Activated CD4-positive, alpha-beta T cell treated with anti-CD3 and anti-CD28 coated beads, Interleukin-2, amount 10 ng/mL, durations not matched to agents 24 days and 14 days (primary cell): ENCODE measurements around the gene CCDC7. TPM values are rescaled to one million over a fixed set of nuclear protein-coding genes. Genes with fewer than 3 reads are reported as not detected.
"Not testable (repeated sequence)": the region's sequence is repeated elsewhere in the genome, so short reads cannot be mapped to it uniquely, and the experiment has no call there.

Experiments
- DNase-seq: peaks from one replicate; pipeline ENCODE4 v3.0.0; 2022
- H3K27ac Mint-ChIP-seq: one replicate; pipeline ENCODE4 v1.8.0; 2022; ENCODE audit warnings: mild to moderate bottlenecking, mixed read lengths
- H3K27me3 Mint-ChIP-seq: one replicate; pipeline ENCODE4 v1.8.0; 2022; ENCODE audit warnings: mixed read lengths
- H3K36me3 Mint-ChIP-seq: one replicate; pipeline ENCODE4 v1.8.0; 2022; ENCODE audit warnings: low read depth, mild to moderate bottlenecking, mixed read lengths
- H3K4me1 Mint-ChIP-seq: one replicate; pipeline ENCODE4 v1.8.0; 2021; ENCODE audit warnings: mixed read lengths
- H3K4me3 Mint-ChIP-seq: one replicate; pipeline ENCODE4 v1.8.0; 2022; ENCODE audit warnings: mild to moderate bottlenecking, moderate library complexity, mixed read lengths
- H3K9me3 Mint-ChIP-seq: one replicate; pipeline ENCODE4 v1.8.0; 2021; ENCODE audit warnings: mixed read lengths
- intact Hi-C: fragments of 100-400 bp; cut with micrococcal nuclease; formaldehyde crosslinking; loops from one replicate; pipeline ENCODE4 v1.15.1; 2023
- total RNA-seq: library from RNA; stranded (reverse); gene quantifications from 2 replicates; pipeline ENCODE4 v1.2.3, GENCODE V29; 2022

The CCDC7 gene
- total RNA-seq, 1 donor from 2014 or later, result 13.6 TPM

DNA sequence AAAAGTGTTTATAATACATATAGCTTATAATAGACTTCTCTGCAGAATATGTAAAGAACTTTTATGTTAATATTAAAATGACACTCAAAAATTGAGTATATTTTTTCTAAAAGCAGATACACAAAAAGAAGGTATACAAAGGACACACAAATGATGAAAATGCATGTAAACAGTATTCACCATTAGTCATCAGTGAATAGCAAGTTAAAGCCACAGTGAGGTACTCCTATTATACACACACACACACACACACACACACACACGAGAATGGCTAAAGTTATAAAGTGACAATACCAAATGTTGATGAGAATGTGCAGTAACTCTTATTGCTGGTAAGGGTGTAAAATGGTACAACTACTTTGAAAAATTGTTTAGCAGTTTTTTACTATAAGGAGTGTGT is 419.2 kb downstream of the CCDC7 start:
- Mint-ChIP-seq H3K36me3 (no peaks in the 10 kb centered on the region), H3K27me3 (peaks cover 4% of the 10 kb centered on the region), H3K27ac (no peak overlapping the region), H3K4me1 (no peaks in the 10 kb centered on the region), H3K9me3 (peaks cover 6% of the 10 kb centered on the region), H3K4me3 (no peak overlapping the region)
- intact Hi-C loops, result no loop called here
- DNase-seq, result no peak

- no peak overlapping the region for H3K27ac Mint-ChIP-seq
- no peak overlapping the region for H3K4me3 Mint-ChIP-seq
- intact Hi-C loops, result no loop called here
- no peaks in the 10 kb centered on the region for H3K36me3 Mint-ChIP-seq
- H3K4me1 Mint-ChIP-seq, result no peaks in the 10 kb centered on the region
- H3K9me3 Mint-ChIP-seq, result peaks cover 10% of the 10 kb centered on the region
- DNase-seq, result no peak
- no peaks in the 10 kb centered on the region for H3K27me3 Mint-ChIP-seq
These were observed 432.0 kb downstream of the CCDC7 start for GRCh38 chr10:32877915-32878314.

DNA sequence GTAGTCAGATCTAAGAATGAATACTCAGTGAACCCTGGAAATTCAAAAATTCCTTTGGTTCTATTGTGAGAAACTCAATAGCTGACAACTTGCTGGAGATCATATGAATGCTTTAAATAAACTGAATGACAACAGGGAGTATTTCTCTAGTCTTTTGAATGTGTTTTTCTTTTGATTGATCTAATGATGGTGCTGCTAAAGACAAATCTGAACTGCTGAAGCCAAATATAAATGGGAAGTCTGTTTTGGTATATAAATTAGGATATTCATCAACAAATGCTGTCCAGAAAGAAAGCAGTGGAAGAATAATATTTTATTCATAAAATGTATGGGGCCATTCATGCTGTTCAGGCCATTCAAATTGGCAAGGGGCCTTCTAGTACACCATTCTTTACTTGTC is 432.7 kb downstream of the CCDC7 start:
- Mint-ChIP-seq H3K27me3 (no peaks in the 10 kb centered on the region), H3K4me1 (no peaks in the 10 kb centered on the region), H3K36me3 (no peaks in the 10 kb centered on the region), H3K9me3 (peaks cover 10% of the 10 kb centered on the region), H3K4me3 (no peak overlapping the region), H3K27ac (no peak overlapping the region)
- DNase-seq, result no peak
- intact Hi-C loops, result no loop called here

GRCh38 chr10:32882076-32882475 is 436.1 kb downstream of the CCDC7 start:
- Mint-ChIP-seq H3K27me3 (peaks cover 2% of the 10 kb centered on the region), H3K36me3 (no peaks in the 10 kb centered on the region), H3K9me3 (peaks cover 7% of the 10 kb centered on the region), H3K4me1 (no peaks in the 10 kb centered on the region), H3K27ac (no peak overlapping the region), H3K4me3 (no peak overlapping the region)
- intact Hi-C loops, result no loop called here
- no peak for DNase-seq

DNA sequence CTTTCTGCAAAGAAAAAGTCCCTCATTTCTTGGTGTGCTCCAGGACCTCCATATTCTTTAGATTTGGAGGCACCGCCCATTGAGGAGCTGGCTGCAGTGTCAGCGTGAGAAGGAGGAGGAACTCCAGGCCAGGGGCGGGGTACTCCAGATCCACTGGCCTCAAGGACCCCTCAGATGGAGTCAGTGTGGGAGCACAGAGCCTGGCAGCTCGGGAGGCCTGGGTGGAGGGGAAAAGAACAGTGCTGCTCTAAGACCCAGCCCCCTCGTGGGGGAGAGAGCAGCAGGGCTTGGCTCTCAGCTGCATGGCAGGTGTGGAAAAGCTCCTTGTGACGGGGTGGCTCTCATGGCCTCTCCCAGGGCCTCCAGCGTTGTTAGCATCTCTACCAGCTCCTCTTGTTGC is 441.5 kb downstream of the CCDC7 start:
- Mint-ChIP-seq H3K36me3 (no peaks in the 10 kb centered on the region), H3K9me3 (no peaks in the 10 kb centered on the region), H3K4me1 (peaks cover 2% of the 10 kb centered on the region), H3K27me3 (peaks cover 2% of the 10 kb centered on the region), H3K27ac (no peak overlapping the region), H3K4me3 (no peak overlapping the region)
- intact Hi-C loops, result no loop called here
- DNase-seq, result no peak

DNA sequence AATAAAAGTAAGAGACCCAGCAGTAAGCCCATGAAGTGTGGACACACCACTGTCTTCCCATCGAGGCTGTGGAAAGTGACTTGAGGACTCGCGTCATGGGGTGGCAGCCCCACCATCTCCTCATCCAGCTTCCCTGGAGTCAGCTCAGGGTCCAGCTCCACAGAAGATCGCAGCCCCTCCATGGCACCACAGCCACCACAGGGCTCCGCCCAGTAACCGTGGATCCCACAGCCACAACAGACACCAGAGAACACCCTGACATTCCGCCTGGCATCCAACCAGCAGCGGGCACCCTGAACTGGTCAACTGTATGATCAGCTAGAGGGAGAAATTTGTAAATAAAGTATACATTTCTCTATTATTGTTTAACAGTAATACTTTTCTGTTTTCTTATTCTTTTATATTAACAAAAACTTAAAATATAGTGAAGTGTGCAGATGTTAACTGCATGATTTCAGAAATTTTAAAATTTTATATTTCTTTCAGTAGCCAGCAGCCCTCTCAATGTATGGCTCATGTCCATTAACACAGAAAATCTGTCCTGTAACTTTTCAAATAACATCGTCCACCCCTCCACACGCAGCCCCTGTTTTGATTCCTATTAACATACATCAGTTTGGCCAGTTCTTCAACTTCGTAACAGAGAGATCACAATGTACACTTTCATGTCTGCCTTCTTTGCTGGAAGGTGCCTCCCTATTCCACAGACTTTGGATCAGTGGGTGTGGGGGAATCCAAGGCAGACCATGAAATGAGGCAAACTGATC is 442.4 kb downstream of the CCDC7 start:
- intact Hi-C loops, result no loop called here
- no peak for DNase-seq

GRCh38 chr10:32889631-32890212 is 443.8 kb downstream of the CCDC7 start:
- DNase-seq, result no peak
- Mint-ChIP-seq H3K4me3 (no peak overlapping the region), H3K4me1 (peaks cover 2% of the 10 kb centered on the region), H3K9me3 (no peaks in the 10 kb centered on the region), H3K27ac (no peak overlapping the region), H3K27me3 (peaks cover 2% of the 10 kb centered on the region), H3K36me3 (no peaks in the 10 kb centered on the region)
- intact Hi-C loops, result no loop called here

More for the DNA sequence above, 442.4 kb downstream of the CCDC7 start:
- H3K4me1 Mint-ChIP-seq, result peaks cover 2% of the 10 kb centered on the region
- H3K27me3 Mint-ChIP-seq, result peaks cover 2% of the 10 kb centered on the region
- no peaks in the 10 kb centered on the region for H3K36me3 Mint-ChIP-seq
- H3K9me3 Mint-ChIP-seq, result no peaks in the 10 kb centered on the region
- H3K27ac Mint-ChIP-seq, result no peak overlapping the region
- no peak overlapping the region for H3K4me3 Mint-ChIP-seq

DNA sequence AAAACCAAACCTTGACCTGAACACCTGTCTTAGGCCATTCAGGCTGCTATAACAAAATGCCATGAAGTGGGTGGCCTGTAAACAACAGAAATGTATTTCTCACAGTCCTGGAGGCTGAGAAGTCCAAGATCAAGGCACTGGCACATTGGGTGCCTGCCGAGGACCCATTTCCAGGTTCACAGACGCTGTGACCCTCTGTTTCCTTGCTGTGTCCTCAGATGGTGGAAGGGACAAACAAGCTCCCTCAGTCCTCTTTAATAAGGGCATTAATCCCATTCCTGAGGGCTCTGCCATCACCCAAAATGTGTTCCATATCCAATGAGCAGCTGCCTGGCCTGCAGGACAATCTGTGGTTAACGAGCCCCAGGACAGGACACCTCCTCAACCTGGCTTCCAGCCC is 444.5 kb downstream of the CCDC7 start:
- intact Hi-C loops, result no loop called here
- no peak overlapping the region for H3K4me3 Mint-ChIP-seq
- no peaks in the 10 kb centered on the region for H3K36me3 Mint-ChIP-seq
- peaks cover 2% of the 10 kb centered on the region for H3K4me1 Mint-ChIP-seq
- no peak overlapping the region for H3K27ac Mint-ChIP-seq
- H3K9me3 Mint-ChIP-seq, result no peaks in the 10 kb centered on the region
- no peak for DNase-seq
- peaks cover 2% of the 10 kb centered on the region for H3K27me3 Mint-ChIP-seq

- Mint-ChIP-seq H3K27me3 (no peaks in the 10 kb centered on the region), H3K4me3 (no peak overlapping the region), H3K9me3 (no peaks in the 10 kb centered on the region), H3K4me1 (peaks cover 2% of the 10 kb centered on the region), H3K27ac (no peak overlapping the region), H3K36me3 (peaks cover 1% of the 10 kb centered on the region)
- intact Hi-C loops, result no loop called here
- DNase-seq, result no peak
These were observed 445.3 kb downstream of the CCDC7 start for GRCh38 chr10:32891261-32891660.

GRCh38 chr10:32893434-32893833 is 447.5 kb downstream of the CCDC7 start:
- Mint-ChIP-seq H3K4me1 (peaks cover 2% of the 10 kb centered on the region), H3K4me3 (no peak overlapping the region), H3K36me3 (peaks cover 10% of the 10 kb centered on the region), H3K27me3 (no peaks in the 10 kb centered on the region), H3K9me3 (no peaks in the 10 kb centered on the region), H3K27ac (no peak overlapping the region)
- DNase-seq, result no peak
- intact Hi-C loops, result no loop called here

DNA sequence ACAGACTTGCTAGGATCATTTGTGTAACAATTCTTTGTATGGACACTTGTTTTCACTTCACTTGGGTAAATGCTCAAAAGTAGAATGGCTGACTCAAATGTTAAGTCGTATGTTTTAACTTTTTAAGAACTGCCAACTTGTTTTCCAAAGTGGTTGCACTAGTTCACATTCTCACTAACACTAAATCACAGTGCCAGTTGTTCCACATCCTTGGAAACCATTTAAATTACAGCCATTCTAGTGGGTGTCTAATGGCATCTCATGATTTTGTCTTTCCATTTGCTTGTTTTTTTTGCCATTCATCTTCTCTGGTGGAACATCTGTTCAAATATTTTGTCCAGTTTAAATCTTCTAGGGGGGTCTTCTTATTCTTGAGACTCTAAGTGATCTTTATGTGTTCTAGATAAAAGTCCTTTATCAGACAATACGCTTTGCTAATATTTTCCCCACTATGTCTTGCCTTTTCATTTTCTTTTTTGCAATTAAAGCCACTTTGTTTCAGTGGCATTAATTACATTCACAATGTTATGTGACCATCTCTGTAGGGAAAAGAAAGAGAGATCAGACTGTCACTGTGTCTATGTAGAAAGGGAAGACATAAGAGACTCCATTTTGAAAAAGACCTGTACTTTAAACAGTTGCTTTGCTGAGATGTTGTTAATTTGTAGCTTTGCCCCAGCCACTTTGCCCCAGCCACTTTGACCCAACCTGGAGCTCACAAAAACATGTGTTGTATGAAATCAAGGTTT is 448.1 kb downstream of the CCDC7 start:
- no peak overlapping the region for H3K4me3 Mint-ChIP-seq
- DNase-seq, result no peak

DNA sequence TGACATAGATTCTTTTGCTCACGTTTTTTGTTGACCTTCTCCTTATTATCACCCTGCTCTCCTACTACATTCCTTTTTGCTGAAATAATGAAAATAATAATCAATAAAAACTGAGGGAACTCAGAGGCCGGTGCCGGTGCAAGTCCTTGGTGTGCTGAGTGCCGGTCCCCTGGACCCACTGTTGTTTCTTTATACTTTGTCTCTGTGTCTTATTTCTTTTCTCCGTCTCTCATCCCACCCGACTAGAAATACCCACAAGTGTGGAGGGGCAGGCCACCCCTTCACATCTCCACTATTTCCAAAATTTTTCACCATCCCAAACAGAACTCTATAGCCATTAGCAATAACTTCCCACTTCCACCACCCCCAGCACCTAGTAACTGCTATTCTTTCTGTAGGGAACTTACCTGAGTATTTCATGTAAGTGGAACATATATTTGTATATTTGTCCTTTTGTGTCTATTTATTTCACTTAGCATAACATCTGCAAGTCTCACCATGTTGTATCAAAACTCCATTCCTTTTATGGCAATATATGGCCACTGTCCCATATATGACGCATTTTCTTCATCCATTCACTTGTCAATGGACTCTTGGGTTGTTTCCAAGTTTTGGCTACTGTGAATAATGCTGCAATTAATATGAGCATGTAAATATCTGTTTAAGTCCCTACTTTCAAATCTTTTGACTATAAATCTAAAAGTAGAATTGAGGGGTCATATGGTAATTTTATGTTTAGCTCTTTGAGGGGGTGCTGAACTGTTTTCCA is 449.4 kb downstream of the CCDC7 start:
- H3K27ac Mint-ChIP-seq, H3K27me3 Mint-ChIP-seq, H3K4me1 Mint-ChIP-seq, H3K9me3 Mint-ChIP-seq, intact Hi-C loops, DNase-seq, H3K4me3 Mint-ChIP-seq: not testable (repeated sequence)
- peaks cover 11% of the 10 kb centered on the region for H3K36me3 Mint-ChIP-seq

More for the DNA sequence above, 448.1 kb downstream of the CCDC7 start:
- Mint-ChIP-seq H3K36me3 (peaks cover 10% of the 10 kb centered on the region), H3K27me3 (no peaks in the 10 kb centered on the region), H3K4me1 (peaks cover 2% of the 10 kb centered on the region), H3K27ac (no peak overlapping the region), H3K9me3 (no peaks in the 10 kb centered on the region)
- intact Hi-C loops, result no loop called here

- Mint-ChIP-seq H3K4me1 (no peaks in the 10 kb centered on the region), H3K9me3 (no peaks in the 10 kb centered on the region), H3K27me3 (no peaks in the 10 kb centered on the region), H3K36me3 (peaks cover 14% of the 10 kb centered on the region), H3K4me3 (no peak overlapping the region), H3K27ac (no peak overlapping the region)
- no peak for DNase-seq
- intact Hi-C loops, result no loop called here
These were observed 455.9 kb downstream of the CCDC7 start for GRCh38 chr10:32901815-32902214.

- H3K27ac Mint-ChIP-seq, result no peak overlapping the region
- peaks cover 12% of the 10 kb centered on the region for H3K36me3 Mint-ChIP-seq
- no peaks in the 10 kb centered on the region for H3K27me3 Mint-ChIP-seq
- H3K4me1 Mint-ChIP-seq, result no peaks in the 10 kb centered on the region
- no peak for DNase-seq
- no peak overlapping the region for H3K4me3 Mint-ChIP-seq
- intact Hi-C loops, result no loop called here
- no peaks in the 10 kb centered on the region for H3K9me3 Mint-ChIP-seq
These were observed 459.5 kb downstream of the CCDC7 start for GRCh38 chr10:32905466-32905865.
